GM08714 (cell line): ENCODE results near the gene SPANXN1.
"Not testable (repeated sequence)": the region's sequence is repeated elsewhere in the genome, so short reads cannot be mapped to it uniquely, and the experiment has no call there.

ENCODE experiments used
- H3K4me3 ChIP-seq: fragments of 200-500 bp; sonication (Bioruptor generic); 2 replicates; pipeline ENCODE4 v1.5.1; 2014; ENCODE audit warnings: mild to moderate bottlenecking, low read length, inconsistent platforms
- ZNF274 ChIP-seq: IDR thresholded peaks from 2 replicates; pipeline ENCODE4 v1.6.1; 2012; ENCODE audit warnings: mild to moderate bottlenecking, low read depth, low read length

The SPANXN1 gene

DNA sequence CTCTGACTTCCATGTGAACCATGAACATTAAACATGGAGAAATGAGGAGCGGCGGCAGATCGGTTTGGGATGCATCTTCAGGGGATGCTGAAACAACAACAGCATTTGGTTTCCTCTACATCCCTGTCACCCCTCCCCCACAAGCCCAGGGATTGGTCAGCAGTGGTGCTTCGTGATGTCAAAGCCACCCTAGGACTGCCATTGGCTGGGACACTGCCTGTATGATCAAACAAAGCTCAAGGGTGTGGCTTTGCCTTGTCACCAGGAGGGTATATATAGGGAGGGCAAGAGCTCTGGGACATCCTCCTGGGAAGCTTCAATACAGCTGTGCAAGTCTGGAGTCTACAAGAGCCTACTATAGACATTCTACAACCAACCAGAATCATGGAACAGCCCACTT lies at the start of gene SPANXN1:
Gene SPANXN1 (plus strand): TSS at position 301 of the 400 bp plus-strand sequence. CDS start 84 bp downstream, at position 385.
- H3K4me3 ChIP-seq, result not testable (repeated sequence)

GRCh38 chrX:145199078-145199477 lies 48.2 kb upstream of the SPANXN1 start:
- TF ChIP-seq ZNF274, result no peak
- H3K4me3 ChIP-seq, result no peak overlapping the region

DNA sequence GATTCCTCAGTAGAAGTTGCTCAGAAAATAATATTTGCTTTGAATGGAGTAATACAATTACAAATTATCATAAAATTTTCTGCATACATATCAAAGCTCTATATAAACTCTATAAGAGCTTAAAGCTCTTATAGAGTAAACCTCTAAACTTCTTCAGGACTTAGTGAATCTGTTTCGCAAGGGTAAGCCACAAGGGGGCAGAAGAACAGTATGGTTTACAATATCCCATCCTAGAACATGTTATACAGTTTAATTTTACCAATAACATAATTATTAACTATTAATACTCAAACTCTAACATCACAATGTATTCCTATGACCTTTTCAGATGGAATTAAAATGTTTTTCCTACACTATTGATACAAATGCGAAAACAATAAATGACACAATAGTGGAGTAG lies 33.8 kb upstream of the SPANXN1 start:
- H3K4me3 ChIP-seq, result no peak overlapping the region
- TF ChIP-seq ZNF274, result no peak

DNA sequence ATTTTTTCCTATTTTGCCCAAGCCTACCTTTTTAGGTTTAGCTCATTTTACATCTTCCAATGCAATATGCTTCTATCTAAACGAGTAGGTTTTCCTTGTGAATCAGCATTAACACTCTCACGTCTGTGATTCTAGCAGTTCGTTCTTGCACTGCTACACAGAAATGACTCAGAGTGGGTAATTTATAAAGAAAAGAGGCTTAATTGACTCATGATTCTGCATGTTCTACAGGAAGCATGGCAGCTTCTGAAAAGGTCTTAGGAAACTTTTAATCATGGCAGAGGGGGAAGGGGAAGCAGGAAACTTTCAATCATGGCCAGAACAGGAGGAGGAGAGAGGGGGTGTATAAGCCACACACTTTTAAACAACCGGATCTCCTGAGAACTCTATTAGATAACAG lies 44.9 kb downstream of the SPANXN1 start:
- no peak overlapping the region for H3K4me3 ChIP-seq
- no peak for TF ChIP-seq ZNF274
